HepG2 (cell line): Measurements from ENCODE around the gene CELA2B. TPM values are rescaled to one million over a fixed set of nuclear protein-coding genes. Genes with fewer than 3 reads are reported as not detected.
A peak's percentile ranks its signal among the peaks of the same experiment; 100 is the strongest.

ENCODE experiments used
- BATF2 ChIP-seq: sonication (generic); formaldehyde crosslinking; IDR thresholded peaks from 2 replicates; pipeline ENCODE4 v1.8.0; 2022; ENCODE audit warnings: mild to moderate bottlenecking, missing genetic modification reagents, moderate library complexity
- FIP1L1 ChIP-seq: fragments of 200-400 bp; formaldehyde crosslinking; IDR thresholded peaks from 2 replicates; pipeline ENCODE4 v1.6.1; 2018; ENCODE audit warnings: low read depth, mild to moderate bottlenecking, low read length, moderate library complexity, borderline replicate concordance; ENCODE audit not compliant: insufficient read depth
- FOSL2 ChIP-seq: sonication (generic); formaldehyde crosslinking; IDR thresholded peaks from 2 replicates; pipeline ENCODE4 v1.4.0; 2020; ENCODE audit warnings: missing genetic modification reagents
- GATAD2A ChIP-seq: IDR thresholded peaks from 2 replicates; pipeline ENCODE4 v1.6.1; 2016
- POGZ ChIP-seq: sonication (generic); formaldehyde crosslinking; IDR thresholded peaks from 2 replicates; pipeline ENCODE4 v1.4.0; 2020; ENCODE audit warnings: mild to moderate bottlenecking, missing genetic modification reagents
- SMAD3 ChIP-seq: sonication (generic); formaldehyde crosslinking; IDR thresholded peaks from 2 replicates; pipeline ENCODE4 v1.4.0; 2020; ENCODE audit warnings: missing genetic modification reagents
- SOX6 ChIP-seq, 2 experiments: fragments of 450-650 bp in 1 of 2; sonication (generic) in 1 of 2; formaldehyde crosslinking in 1 of 2; IDR thresholded peaks; 2 replicates each; pipeline versions ENCODE4 v1.4.0 to v1.6.1; 2017 to 2020; ENCODE audit warnings: antibody characterized with exemption in 1 of 2, mild to moderate bottlenecking in 1 of 2, missing genetic modification reagents in 1 of 2
- SP1 ChIP-seq, 2 experiments: fragments of 450-650 bp in 1 of 2; sonication (generic) in 1 of 2; formaldehyde crosslinking in 1 of 2; IDR thresholded peaks; 2 replicates each; pipeline versions ENCODE4 v1.4.0 to v1.6.1; 2016 to 2020; ENCODE audit warnings: missing genetic modification reagents in 1 of 2
- TAF15 ChIP-seq: fragments of 200-400 bp; formaldehyde crosslinking; IDR thresholded peaks from one replicate; pipeline ENCODE4 v1.6.1; 2018; ENCODE audit warnings: mild to moderate bottlenecking, low read depth, low read length; ENCODE audit not compliant: poor library complexity, severe bottlenecking
- TFE3 ChIP-seq: IDR thresholded peaks from 2 replicates; pipeline ENCODE4 v1.6.1; 2016
- ZBTB33 ChIP-seq: sonication (generic); formaldehyde crosslinking; IDR thresholded peaks from 2 replicates; pipeline ENCODE4 v1.4.0; 2020; ENCODE audit warnings: missing genetic modification reagents
- ZFX ChIP-seq: sonication (generic); formaldehyde crosslinking; IDR thresholded peaks from 2 replicates; pipeline ENCODE4 v1.4.0; 2020; ENCODE audit warnings: mild to moderate bottlenecking, low read depth, missing genetic modification reagents, moderate library complexity
- polyA plus RNA-seq, 8 experiments: library from polyadenylated mRNA; depleted of rRNA in 3 of 8; stranded (reverse) in 7 of 8; unstranded in 1 of 8; fragments of >200 nt; fragmentation: Illumina TruSeq in 4 of 8; extraction: Trizol in 4 of 8; gene quantifications; 2 replicates each; pipeline versions ENCODE4 v1.2.1 to v1.2.3, GENCODE V29; 2011 to 2016; ENCODE audit warnings: low read depth in 4 of 8, missing spikeins in 1 of 8, mixed read lengths in 1 of 8; ENCODE audit not compliant: insufficient read depth in 1 of 8
- total RNA-seq, 5 experiments: library from RNA; depleted of rRNA; stranded (reverse); fragments of >200 nt; fragmentation: Illumina TruSeq; extraction: Trizol; gene quantifications; 2 replicates each; pipeline ENCODE4 v1.2.3, GENCODE V29; 2016; ENCODE audit warnings: low read depth in 1 of 5
- TF ChIP-seq, protein P1 (sequence below): sonication (generic); formaldehyde crosslinking; IDR thresholded peaks from 2 replicates; pipeline ENCODE4 v1.4.0; 2020; ENCODE audit warnings: mild to moderate bottlenecking, missing genetic modification reagents
- TF ChIP-seq, protein P2 (sequence below): sonication (generic); formaldehyde crosslinking; IDR thresholded peaks from 2 replicates; pipeline ENCODE4 v1.5.0; 2020; ENCODE audit warnings: missing genetic modification reagents

CELA2B gene
- total and polyA plus RNA-seq, 2 of the 13 experiments (the other 11 are each of a cell fraction or from before 2014, with no cell fraction given): not detected

DNA sequence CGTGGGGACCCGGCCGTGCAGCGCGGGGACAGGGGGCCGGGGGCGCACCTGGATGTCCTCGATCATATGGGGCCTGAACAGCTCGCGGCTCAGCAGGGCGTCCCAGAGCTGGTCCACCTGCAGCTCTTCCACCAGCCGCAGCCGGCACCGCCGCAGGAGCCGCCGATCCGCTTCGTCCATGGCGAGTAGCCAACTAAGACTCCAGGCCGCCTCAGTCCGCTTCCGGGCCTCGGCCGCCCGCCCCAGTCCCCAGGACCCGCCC is 48.0 kb downstream of the CELA2B start, which contains the start of gene CASP9 (continued):
- TF ChIP-seq, protein P1, sequence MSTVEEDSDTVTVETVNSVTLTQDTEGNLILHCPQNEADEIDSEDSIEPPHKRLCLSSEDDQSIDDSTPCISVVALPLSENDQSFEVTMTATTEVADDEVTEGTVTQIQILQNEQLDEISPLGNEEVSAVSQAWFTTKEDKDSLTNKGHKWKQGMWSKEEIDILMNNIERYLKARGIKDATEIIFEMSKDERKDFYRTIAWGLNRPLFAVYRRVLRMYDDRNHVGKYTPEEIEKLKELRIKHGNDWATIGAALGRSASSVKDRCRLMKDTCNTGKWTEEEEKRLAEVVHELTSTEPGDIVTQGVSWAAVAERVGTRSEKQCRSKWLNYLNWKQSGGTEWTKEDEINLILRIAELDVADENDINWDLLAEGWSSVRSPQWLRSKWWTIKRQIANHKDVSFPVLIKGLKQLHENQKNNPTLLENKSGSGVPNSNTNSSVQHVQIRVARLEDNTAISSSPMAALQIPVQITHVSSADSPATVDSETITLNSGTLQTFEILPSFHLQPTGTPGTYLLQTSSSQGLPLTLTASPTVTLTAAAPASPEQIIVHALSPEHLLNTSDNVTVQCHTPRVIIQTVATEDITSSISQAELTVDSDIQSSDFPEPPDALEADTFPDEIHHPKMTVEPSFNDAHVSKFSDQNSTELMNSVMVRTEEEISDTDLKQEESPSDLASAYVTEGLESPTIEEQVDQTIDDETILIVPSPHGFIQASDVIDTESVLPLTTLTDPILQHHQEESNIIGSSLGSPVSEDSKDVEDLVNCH: no peak
- no peak for TF ChIP-seq GATAD2A
- no peak for TF ChIP-seq FIP1L1
- TF ChIP-seq, protein P2, sequence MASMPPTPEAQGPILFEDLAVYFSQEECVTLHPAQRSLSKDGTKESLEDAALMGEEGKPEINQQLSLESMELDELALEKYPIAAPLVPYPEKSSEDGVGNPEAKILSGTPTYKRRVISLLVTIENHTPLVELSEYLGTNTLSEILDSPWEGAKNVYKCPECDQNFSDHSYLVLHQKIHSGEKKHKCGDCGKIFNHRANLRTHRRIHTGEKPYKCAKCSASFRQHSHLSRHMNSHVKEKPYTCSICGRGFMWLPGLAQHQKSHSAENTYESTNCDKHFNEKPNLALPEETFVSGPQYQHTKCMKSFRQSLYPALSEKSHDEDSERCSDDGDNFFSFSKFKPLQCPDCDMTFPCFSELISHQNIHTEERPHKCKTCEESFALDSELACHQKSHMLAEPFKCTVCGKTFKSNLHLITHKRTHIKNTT (CRISPR knock-in tag): no peak
- TF ChIP-seq FOSL2 (CRISPR knock-in tag): peak; percentile 4; the same call in 1 of the 2 replicates
- TF ChIP-seq TFE3 (CRISPR knock-in tag): no peak
- no peak for TF ChIP-seq SOX6 (IDR thresholded peaks at IDR 0.05)
- TF ChIP-seq SOX6 (CRISPR knock-in tag; IDR thresholded peaks at IDR 0.05): 0 out of 2 replicates have a peak, but pooled peaks have one; percentile 34
- TF ChIP-seq ZFX (CRISPR knock-in tag): peak; percentile 72
- no peak for TF ChIP-seq ZBTB33 (CRISPR knock-in tag)
- TF ChIP-seq SMAD3 (CRISPR knock-in tag): 0 out of 2 replicates have a peak, but pooled peaks have one; percentile 1
- no peak for TF ChIP-seq SP1 (IDR thresholded peaks at IDR 0.05)
- TF ChIP-seq SP1 (CRISPR knock-in tag; IDR thresholded peaks at IDR 0.05): peak; percentile 44; the same call in 1 of the 2 replicates
- TF ChIP-seq BATF2 (CRISPR knock-in tag): peak; percentile 29; the same call in 1 of the 2 replicates
- TF ChIP-seq POGZ (CRISPR knock-in tag): 0 out of 2 replicates have a peak, but pooled peaks have one; percentile 25
- no peak for TF ChIP-seq TAF15
